HepG2 (cell line): ENCODE measurements around the gene TRAIP. TPM values are rescaled to one million over a fixed set of nuclear protein-coding genes. Genes with fewer than 3 reads are reported as not detected.

ENCODE experiments used
- ATAC-seq: fragments of 200-7000 bp; cut with Tn5 transposase; 3 replicates; pipeline ENCODE4 v1.9.1; 2020; ENCODE audit warnings: mild to moderate bottlenecking, moderate library complexity
- BruUV-seq: library from RNA; stranded (reverse); fragments of 400-500 nt; replicated peaks from 2 replicates; lab custom pipeline; 2021; lab: Mats Ljungman, UMichigan
- CTCF ChIA-PET: fragments of 300-600 bp; formaldehyde crosslinking; extraction: SDS; loops from one replicate; lab custom pipeline; 2021; ENCODE audit warnings: low total read pairs, inconsistent platforms, low intra/inter-chr PET ratio; lab: Yijun Ruan, JAX
- POLR2A ChIA-PET: fragments of 350-600 bp; sonication (Branson Sonifier 250); formaldehyde crosslinking; loops from one replicate; lab custom pipeline; 2020; ENCODE audit warnings: antibody characterized with exemption, inconsistent platforms; lab: Yijun Ruan, JAX
- DNase-seq: peaks from one replicate; pipeline ENCODE4 v3.0.0-alpha.2; 2015; ENCODE audit warnings: low spot score
- FAIRE-seq: peaks from 3 replicates; lab custom pipeline; 2011; peaks lifted over from hg19 to GRCh38; lab: Jason Lieb, UNC
- H2AFZ ChIP-seq: one replicate; pipeline ENCODE4 v1.6.1; 2011; ENCODE audit warnings: low read length, inconsistent platforms
- H3K27ac ChIP-seq: fragments of 300-600 bp; 3 replicates; pipeline ENCODE4 v1.8.0; 2011; ENCODE audit warnings: mixed run types, mild to moderate bottlenecking, mixed read lengths, low read length, inconsistent platforms; ENCODE audit not compliant: insufficient read depth; ENCODE audit errors: extremely low read length
- H3K27me3 ChIP-seq, 2 experiments: fragments of 200-600 bp in 1 of 2; 2 replicates in 1 of 2; 3 replicates in 1 of 2; pipeline versions ENCODE4 v1.6.0 to v1.8.0; 2011; ENCODE audit warnings: low read length in 2 of 2, mild to moderate bottlenecking in 2 of 2, moderate library complexity in 2 of 2, inconsistent platforms in 1 of 2; ENCODE audit not compliant: insufficient read depth in 2 of 2, control insufficient read depth in 1 of 2
- H3K36me3 ChIP-seq, 2 experiments: fragments of 200-600 bp in 1 of 2; replicated peaks in 1 of 2; 2 replicates in 1 of 2; 3 replicates in 1 of 2; pipeline versions ENCODE4 v1.5.1 to v1.8.0; 2011; ENCODE audit warnings: low read length in 2 of 2, inconsistent platforms in 1 of 2; ENCODE audit not compliant: insufficient read depth in 2 of 2, control insufficient read depth in 1 of 2
- H3K4me1 ChIP-seq: 2 replicates; pipeline ENCODE4 v1.5.1; 2012; ENCODE audit warnings: low read length, inconsistent platforms; ENCODE audit not compliant: insufficient read depth
- H3K4me2 ChIP-seq: 2 replicates; pipeline ENCODE4 v1.6.0; 2011; ENCODE audit warnings: low read depth, low read length, inconsistent platforms
- H3K4me3 ChIP-seq, 3 experiments: fragments of 200-600 bp in 1 of 3; sonication (generic), shearing (Covaris generic) in 1 of 3; replicated peaks in 1 of 3; 2 replicates each; pipeline ENCODE4 v1.5.1; 2011 to 2016; ENCODE audit warnings: low read length in 3 of 3, inconsistent platforms in 2 of 3, low read depth in 2 of 3, mild to moderate bottlenecking in 2 of 3, control low read depth in 1 of 3, mixed read lengths in 1 of 3; ENCODE audit not compliant: insufficient read depth in 1 of 3
- H3K79me2 ChIP-seq: one replicate; pipeline ENCODE4 v1.6.1; 2011; ENCODE audit warnings: low read length, inconsistent platforms; ENCODE audit not compliant: insufficient read depth
- H3K9ac ChIP-seq: 2 replicates; pipeline ENCODE4 v1.6.0; 2011; ENCODE audit warnings: mild to moderate bottlenecking, low read depth, low read length, inconsistent platforms; ENCODE audit not compliant: insufficient read depth
- H3K9me3 ChIP-seq: 2 replicates; pipeline ENCODE4 v1.5.1; 2012; ENCODE audit warnings: mild to moderate bottlenecking, low read length
- H4K20me1 ChIP-seq: 2 replicates; pipeline ENCODE4 v1.6.0; 2011; ENCODE audit warnings: inconsistent platforms, mild to moderate bottlenecking, low read length, moderate library complexity; ENCODE audit not compliant: insufficient read depth
- MEIS1 ChIP-seq: sonication (generic); formaldehyde crosslinking; IDR thresholded peaks from 2 replicates; pipeline ENCODE4 v1.9.0; 2021; ENCODE audit warnings: mild to moderate bottlenecking, missing genetic modification reagents, moderate library complexity, borderline replicate concordance
- ZNF225 ChIP-seq: sonication (generic); formaldehyde crosslinking; IDR thresholded peaks from 2 replicates; pipeline ENCODE4 v1.4.0; 2020; ENCODE audit warnings: mild to moderate bottlenecking, missing genetic modification reagents
- ZNF350 ChIP-seq: sonication (generic); formaldehyde crosslinking; IDR thresholded peaks from 2 replicates; pipeline ENCODE4 v1.4.0; 2020; ENCODE audit warnings: mild to moderate bottlenecking, low read depth, missing genetic modification reagents, borderline replicate concordance
- ZNF543 ChIP-seq: sonication (generic); formaldehyde crosslinking; IDR thresholded peaks from 2 replicates; pipeline ENCODE4 v1.4.0; 2020; ENCODE audit warnings: mild to moderate bottlenecking, missing genetic modification reagents
- ZNF768 ChIP-seq: sonication (generic); formaldehyde crosslinking; IDR thresholded peaks from 2 replicates; pipeline ENCODE4 v1.4.0; 2020; ENCODE audit warnings: missing genetic modification reagents
- ZSCAN20 ChIP-seq: sonication (generic); formaldehyde crosslinking; IDR thresholded peaks from 2 replicates; pipeline ENCODE4 v1.4.0; 2020; ENCODE audit warnings: missing genetic modification reagents, mild to moderate bottlenecking, borderline replicate concordance
- WGBS: methylation state at CpG from one replicate; pipeline ENCODE4 v1.1.6; 2017; ENCODE audit warnings: low lambda C conversion rate; 5-methylcytosine and 5-hydroxymethylcytosine counted together
- in situ Hi-C: cut with HindIII; loops from 2 replicates; pipeline ENCODE4 v1.10.0; 2017; ENCODE audit warnings: low pct_unique_long_range_greater_than_20kb; ENCODE audit not compliant: extremely low pct_ligation_motif_present
- intact Hi-C: fragments of 100-400 bp; cut with micrococcal nuclease; formaldehyde crosslinking; loops from one replicate; pipeline ENCODE4 v1.10.0; 2022; ENCODE audit not compliant: unreplicated experiment
- polyA plus RNA-seq, 8 experiments: library from polyadenylated mRNA; depleted of rRNA in 3 of 8; stranded (reverse) in 7 of 8; unstranded in 1 of 8; fragments of >200 nt; fragmentation: Illumina TruSeq in 4 of 8; extraction: Trizol in 4 of 8; gene quantifications; 2 replicates each; pipeline versions ENCODE4 v1.2.1 to v1.2.3, GENCODE V29; 2011 to 2016; ENCODE audit warnings: low read depth in 4 of 8, missing spikeins in 1 of 8, mixed read lengths in 1 of 8; ENCODE audit not compliant: insufficient read depth in 1 of 8
- total RNA-seq, 5 experiments: library from RNA; depleted of rRNA; stranded (reverse); fragments of >200 nt; fragmentation: Illumina TruSeq; extraction: Trizol; gene quantifications; 2 replicates each; pipeline ENCODE4 v1.2.3, GENCODE V29; 2016; ENCODE audit warnings: low read depth in 1 of 5
- TF ChIP-seq, protein P1 (sequence below): sonication (generic); formaldehyde crosslinking; IDR thresholded peaks from 2 replicates; pipeline ENCODE4 v1.5.1; 2020; ENCODE audit warnings: mild to moderate bottlenecking, missing genetic modification reagents, moderate library complexity
- TF ChIP-seq, protein P2 (sequence below): sonication (generic); formaldehyde crosslinking; IDR thresholded peaks from 2 replicates; pipeline ENCODE4 v1.5.0; 2020; ENCODE audit warnings: missing genetic modification reagents, mild to moderate bottlenecking, borderline replicate concordance
- TF ChIP-seq, protein P3 (sequence below): sonication (generic); formaldehyde crosslinking; IDR thresholded peaks from 2 replicates; pipeline ENCODE4 v1.4.0; 2020; ENCODE audit warnings: missing genetic modification reagents
- TF ChIP-seq, protein P4 (sequence below): sonication (generic); formaldehyde crosslinking; IDR thresholded peaks from 2 replicates; pipeline ENCODE4 v1.5.0; 2020; ENCODE audit warnings: missing genetic modification reagents

Gene TRAIP
- total and polyA plus RNA-seq, 2 of the 13 experiments (the other 11 are each of a cell fraction or from before 2014, with no cell fraction given), result 13.9 to 23.9 TPM

DNA sequence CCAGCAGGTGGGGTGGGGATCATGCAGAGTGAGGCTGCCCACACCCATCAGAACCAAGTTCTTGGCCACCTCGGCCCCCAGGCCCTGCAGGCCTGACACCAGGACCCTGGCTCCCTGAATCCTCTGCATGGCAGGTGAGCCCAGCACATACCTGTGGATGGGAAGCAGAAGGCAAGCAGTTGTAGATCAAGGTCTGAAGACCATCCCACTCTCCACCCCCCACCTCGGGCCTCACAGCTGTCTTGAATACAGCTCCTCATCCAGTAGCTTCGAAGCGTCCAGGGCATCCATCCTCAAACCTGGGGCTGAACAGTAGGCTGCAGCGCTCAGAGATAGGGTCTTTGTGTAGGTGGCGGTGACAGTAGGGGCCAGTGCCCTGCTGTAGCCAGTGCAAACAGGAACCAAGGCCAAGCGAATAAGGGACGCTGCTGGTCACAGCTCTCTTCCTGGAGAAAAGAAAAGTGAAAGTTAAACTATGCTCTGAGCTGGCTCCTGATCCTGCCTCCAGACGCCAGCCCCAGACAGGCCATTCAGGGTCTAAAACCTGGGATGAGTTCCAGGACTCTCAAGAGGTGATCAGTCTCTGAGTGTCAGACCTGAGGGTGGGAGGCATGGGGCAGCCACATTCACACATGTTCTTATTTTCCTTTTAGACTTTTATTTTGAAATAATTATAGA lies 42.7 kb downstream of the TRAIP start, which contains the start of gene UBA7 (continued):
- TF ChIP-seq, protein P1, sequence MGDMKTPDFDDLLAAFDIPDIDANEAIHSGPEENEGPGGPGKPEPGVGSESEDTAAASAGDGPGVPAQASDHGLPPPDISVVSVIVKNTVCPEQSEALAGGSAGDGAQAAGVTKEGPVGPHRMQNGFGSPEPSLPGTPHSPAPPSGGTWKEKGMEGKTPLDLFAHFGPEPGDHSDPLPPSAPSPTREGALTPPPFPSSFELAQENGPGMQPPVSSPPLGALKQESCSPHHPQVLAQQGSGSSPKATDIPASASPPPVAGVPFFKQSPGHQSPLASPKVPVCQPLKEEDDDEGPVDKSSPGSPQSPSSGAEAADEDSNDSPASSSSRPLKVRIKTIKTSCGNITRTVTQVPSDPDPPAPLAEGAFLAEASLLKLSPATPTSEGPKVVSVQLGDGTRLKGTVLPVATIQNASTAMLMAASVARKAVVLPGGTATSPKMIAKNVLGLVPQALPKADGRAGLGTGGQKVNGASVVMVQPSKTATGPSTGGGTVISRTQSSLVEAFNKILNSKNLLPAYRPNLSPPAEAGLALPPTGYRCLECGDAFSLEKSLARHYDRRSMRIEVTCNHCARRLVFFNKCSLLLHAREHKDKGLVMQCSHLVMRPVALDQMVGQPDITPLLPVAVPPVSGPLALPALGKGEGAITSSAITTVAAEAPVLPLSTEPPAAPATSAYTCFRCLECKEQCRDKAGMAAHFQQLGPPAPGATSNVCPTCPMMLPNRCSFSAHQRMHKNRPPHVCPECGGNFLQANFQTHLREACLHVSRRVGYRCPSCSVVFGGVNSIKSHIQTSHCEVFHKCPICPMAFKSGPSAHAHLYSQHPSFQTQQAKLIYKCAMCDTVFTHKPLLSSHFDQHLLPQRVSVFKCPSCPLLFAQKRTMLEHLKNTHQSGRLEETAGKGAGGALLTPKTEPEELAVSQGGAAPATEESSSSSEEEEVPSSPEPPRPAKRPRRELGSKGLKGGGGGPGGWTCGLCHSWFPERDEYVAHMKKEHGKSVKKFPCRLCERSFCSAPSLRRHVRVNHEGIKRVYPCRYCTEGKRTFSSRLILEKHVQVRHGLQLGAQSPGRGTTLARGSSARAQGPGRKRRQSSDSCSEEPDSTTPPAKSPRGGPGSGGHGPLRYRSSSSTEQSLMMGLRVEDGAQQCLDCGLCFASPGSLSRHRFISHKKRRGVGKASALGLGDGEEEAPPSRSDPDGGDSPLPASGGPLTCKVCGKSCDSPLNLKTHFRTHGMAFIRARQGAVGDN (CRISPR knock-in tag), result peak; percentile 83
- no peak for TF ChIP-seq ZNF543

DNA sequence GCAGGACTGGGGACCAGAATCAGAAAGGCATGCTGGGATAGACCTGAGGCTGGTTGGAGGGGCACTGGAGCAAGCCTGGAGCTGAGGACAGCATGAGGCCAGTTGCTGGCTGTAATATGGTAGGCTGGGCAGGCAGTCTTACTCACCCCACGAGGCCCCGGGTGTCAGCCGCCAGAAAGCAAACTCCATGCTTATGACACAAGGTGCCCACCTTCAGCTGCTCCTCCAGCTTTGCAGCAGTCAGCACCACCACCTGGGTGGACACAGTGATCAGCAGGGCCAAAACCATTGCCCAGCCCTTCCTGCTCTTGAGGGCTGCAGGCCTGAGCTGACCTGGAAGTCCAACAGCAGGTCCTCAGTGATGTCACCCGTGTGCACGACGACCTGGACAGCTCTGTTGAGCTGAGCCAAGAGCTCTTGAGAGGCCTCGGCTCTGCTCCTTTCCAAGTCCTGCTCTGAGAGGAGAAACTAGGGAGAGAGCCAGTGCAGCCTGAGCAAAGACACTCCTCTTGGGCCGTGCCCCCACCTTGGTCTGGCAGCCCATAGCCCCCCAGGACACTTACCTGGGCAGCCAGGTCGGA lies 43.4 kb downstream of the TRAIP start:
- peak overlapping the region; percentile 64 for H3K27ac ChIP-seq
- DNase-seq, result no peak
- TF ChIP-seq, protein P2, sequence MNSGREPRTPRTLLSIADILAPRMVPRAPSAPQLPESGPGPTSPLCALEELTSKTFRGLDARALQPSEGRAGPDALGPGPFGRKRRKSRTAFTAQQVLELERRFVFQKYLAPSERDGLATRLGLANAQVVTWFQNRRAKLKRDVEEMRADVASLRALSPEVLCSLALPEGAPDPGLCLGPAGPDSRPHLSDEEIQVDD (CRISPR knock-in tag), result 0 out of 2 replicates have a peak, but pooled peaks have one; percentile 47
- no peak for TF ChIP-seq ZSCAN20 (CRISPR knock-in tag)
- TF ChIP-seq, protein P3, sequence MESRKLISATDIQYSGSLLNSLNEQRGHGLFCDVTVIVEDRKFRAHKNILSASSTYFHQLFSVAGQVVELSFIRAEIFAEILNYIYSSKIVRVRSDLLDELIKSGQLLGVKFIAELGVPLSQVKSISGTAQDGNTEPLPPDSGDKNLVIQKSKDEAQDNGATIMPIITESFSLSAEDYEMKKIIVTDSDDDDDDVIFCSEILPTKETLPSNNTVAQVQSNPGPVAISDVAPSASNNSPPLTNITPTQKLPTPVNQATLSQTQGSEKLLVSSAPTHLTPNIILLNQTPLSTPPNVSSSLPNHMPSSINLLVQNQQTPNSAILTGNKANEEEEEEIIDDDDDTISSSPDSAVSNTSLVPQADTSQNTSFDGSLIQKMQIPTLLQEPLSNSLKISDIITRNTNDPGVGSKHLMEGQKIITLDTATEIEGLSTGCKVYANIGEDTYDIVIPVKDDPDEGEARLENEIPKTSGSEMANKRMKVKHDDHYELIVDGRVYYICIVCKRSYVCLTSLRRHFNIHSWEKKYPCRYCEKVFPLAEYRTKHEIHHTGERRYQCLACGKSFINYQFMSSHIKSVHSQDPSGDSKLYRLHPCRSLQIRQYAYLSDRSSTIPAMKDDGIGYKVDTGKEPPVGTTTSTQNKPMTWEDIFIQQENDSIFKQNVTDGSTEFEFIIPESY (CRISPR knock-in tag), result 0 out of 2 replicates have a peak, but pooled peaks have one; percentile 25
- TF ChIP-seq, protein P4, sequence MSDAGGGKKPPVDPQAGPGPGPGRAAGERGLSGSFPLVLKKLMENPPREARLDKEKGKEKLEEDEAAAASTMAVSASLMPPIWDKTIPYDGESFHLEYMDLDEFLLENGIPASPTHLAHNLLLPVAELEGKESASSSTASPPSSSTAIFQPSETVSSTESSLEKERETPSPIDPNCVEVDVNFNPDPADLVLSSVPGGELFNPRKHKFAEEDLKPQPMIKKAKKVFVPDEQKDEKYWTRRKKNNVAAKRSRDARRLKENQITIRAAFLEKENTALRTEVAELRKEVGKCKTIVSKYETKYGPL (CRISPR knock-in tag), result no peak
- peak; percentile 12; the same call in 1 of the 2 replicates for TF ChIP-seq MEIS1 (CRISPR knock-in tag)
- TF ChIP-seq ZNF768 (CRISPR knock-in tag), result peak; percentile 8; the same call in 1 of the 2 replicates
- peak; percentile 26; the same call in 1 of the 2 replicates for TF ChIP-seq ZNF225 (CRISPR knock-in tag)
- 0 out of 2 replicates have a peak, but pooled peaks have one; percentile 27 for TF ChIP-seq ZNF350 (CRISPR knock-in tag)
- TF ChIP-seq, all 625 proteins: peak for 6
- CTCF ChIA-PET, result no interaction called here
- no peaks in the 10 kb centered on the region for H3K79me2 ChIP-seq
- no peaks in the 10 kb centered on the region; a peak in 1 of 5 replicates for H3K36me3 ChIP-seq
- peaks cover 23% of the 10 kb centered on the region for H3K4me1 ChIP-seq
- intact Hi-C loops, result no loop called here
- H4K20me1 ChIP-seq, result no peaks in the 10 kb centered on the region
- POLR2A ChIA-PET, result interaction anchor here (0.6 to 1.8 kb wide), 10 partner anchors 7 to 273 kb away, joined by 3 to 15 read pairs (median 4); partner anchors contain the start of genes INKA1, IP6K1 and MON1A
- H2AFZ ChIP-seq, result no peak overlapping the region
- ATAC-seq, result peak; percentile 41
- BruUV-seq, result no TSS peak
- H3K9me3 ChIP-seq, result no peaks in the 10 kb centered on the region
- peak overlapping the region; percentile 57 for H3K9ac ChIP-seq
- no peak for FAIRE-seq
- H3K27me3 ChIP-seq, result no peaks in the 10 kb centered on the region
- H3K4me2 ChIP-seq, result peak overlapping the region; percentile 80
- in situ Hi-C loops, result no loop called here
- WGBS, result 60% methylated on average over 1 of the region's 9 CpGs
- peak overlapping the region; percentile 48 to 67 (median 56); a peak in 5 of 6 replicates for H3K4me3 ChIP-seq
